Activated CD4-positive, alpha-beta T cell treated with anti-CD3 and anti-CD28 coated beads for 4 hours (primary cell): Measurements from ENCODE around the gene NUTM2D.
"Not testable (repeated sequence)": the region's sequence is repeated elsewhere in the genome, so short reads cannot be mapped to it uniquely, and the experiment has no call there.

Experiments
- DNase-seq, 2 donors: peaks; one replicate each; pipeline ENCODE4 v3.0.0-alpha.2; 2020

NUTM2D gene

DNA sequence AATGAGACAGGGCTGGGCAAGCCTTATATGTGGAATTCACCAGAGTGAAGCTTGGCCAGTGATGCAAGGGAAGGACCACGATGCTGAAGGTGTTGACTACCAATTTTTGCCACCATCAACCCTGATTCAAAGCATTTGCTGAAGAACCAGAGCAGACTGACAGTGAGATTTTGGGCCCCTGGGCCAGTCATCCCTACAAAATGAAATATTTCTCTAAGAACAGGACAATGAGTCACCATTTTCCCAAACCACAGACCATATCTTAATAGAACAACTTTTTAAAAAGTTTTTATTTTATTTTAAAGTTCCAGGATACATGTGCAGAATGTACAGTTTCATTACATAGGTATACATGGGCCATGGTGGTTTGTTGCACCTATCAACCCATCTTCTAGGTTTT lies 16.5 kb downstream of the NUTM2D start:
- DNase-seq = not testable (repeated sequence)

DNA sequence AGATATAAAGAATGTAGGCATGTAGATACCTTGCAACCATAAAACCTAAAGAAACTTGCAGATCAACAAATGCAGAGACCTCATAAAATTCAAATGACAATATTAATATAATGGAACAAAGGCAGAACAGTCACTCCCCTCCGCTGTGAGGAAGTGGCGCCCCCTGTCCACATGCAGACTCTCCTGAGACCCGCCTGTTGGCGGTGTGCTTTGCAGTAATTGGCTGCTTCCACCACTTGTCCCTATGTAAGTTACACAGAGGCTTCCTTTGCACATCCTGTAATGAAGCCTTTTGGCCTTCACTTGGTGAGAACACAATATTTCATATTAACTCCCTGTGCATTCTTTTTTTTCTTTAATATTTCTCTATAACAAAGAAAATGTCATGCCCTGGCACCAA lies 21.6 kb downstream of the NUTM2D start:
- not testable (repeated sequence) for DNase-seq

DNA sequence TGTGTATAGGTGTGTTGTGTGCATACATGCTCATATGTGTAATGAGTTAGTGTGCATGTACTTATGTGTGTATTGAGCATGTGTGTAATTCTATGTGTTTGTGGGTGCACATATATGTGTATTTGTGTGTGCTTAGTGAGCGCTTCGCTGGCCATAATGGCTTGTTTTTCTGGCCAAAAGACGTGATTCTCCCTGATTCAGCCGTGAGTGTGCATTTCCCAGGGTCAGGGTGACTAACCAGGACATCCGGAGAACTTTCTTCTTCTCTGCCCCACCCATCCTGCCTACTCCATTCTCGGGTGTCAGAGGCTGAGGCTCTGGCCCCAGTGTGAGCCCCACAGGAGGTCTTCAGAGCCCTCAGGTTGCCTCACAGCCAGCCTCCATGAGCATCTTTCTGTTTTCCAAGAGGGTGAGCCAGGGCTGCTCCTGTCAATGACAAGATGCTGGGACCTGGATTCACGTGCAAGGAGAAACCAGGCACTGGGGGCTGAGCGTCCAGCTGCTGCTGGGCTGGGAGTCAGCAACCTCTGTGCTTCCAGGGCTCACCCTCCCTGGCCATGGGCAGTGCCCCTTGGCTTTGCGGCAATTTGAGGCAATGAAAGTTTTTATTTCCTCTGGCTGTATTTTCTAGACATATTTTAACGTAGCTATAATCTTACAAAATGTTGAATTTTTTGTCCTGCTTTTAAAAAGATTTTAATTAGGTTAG lies 25.8 kb downstream of the NUTM2D start:
- DNase-seq = not testable (repeated sequence)

- not testable (repeated sequence) for DNase-seq
These were observed 26.7 kb downstream of the NUTM2D start for GRCh38 chr10:87384283-87384682.

- DNase-seq = not testable (repeated sequence)
These were observed 28.3 kb downstream of the NUTM2D start for GRCh38 chr10:87385762-87386360.

DNA sequence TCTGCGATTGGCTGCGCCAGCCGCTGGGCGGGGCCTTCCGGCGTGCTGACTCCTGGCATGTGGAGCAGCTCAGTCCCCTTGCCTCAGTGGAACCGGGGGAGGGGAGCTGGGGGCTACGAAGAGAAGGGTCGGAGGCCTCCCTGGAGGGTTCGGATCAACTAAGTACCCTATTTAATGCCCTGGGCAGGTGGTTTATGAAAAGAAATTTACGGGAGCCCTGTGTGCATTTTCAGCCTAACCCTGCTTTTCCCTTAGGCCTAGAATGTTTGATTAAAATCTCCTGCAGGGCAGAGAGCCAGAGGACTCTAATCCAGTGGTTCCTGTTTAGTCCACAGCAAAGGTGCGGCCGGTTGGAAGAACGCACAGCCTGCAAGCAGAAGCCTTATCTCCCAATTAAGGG lies 33.8 kb downstream of the NUTM2D start:
- not testable (repeated sequence) for DNase-seq

- not testable (repeated sequence) for DNase-seq
These were observed 38.7 kb downstream of the NUTM2D start for GRCh38 chr10:87396206-87396605.

GRCh38 chr10:87398436-87398835 lies 40.9 kb downstream of the NUTM2D start:
- not testable (repeated sequence) for DNase-seq

DNA sequence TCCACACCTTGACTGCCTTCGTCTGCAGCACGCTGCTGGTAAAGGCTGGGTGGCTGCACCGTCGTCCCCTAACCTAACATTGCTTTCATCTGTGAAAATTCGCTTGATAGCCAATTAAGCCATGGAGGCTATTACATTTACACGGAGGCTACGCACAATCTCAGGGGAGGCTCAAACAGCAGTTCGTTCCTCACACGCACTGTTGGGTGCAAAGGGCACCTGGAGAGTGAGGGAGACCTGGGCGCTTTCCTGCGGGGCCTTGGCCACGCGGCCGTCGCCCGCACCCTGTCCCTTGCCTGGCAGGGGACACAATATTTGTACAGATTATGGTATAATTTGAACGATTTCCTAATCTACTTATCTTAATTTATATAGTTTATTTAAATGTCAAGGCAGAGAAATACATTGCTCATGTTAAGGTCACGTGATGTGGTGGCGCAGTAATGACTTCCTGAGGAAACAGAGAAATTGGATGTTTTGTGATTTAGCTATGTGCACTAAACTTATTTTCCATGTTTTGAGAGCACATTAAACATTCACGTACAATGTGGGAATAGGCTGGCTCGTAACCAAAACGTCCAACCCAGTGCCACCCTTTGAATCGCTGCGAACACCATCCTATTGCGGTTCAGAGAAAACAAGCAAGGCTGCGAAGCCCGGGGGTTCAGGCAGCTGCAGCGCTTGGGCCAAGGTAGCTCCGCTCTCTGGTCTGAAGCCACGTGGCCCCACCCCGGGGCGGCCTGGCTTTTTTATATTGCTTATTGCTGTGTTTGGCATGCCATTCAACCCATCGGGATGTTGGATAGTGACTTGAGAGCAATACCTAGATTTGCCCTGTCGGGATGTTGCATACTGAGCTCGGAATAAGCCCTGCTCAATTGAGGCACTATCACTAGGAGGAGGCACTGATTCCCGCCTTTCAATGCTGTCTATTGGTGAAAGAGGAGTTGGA lies 50.2 kb downstream of the NUTM2D start:
- DNase-seq = not testable (repeated sequence)

DNA sequence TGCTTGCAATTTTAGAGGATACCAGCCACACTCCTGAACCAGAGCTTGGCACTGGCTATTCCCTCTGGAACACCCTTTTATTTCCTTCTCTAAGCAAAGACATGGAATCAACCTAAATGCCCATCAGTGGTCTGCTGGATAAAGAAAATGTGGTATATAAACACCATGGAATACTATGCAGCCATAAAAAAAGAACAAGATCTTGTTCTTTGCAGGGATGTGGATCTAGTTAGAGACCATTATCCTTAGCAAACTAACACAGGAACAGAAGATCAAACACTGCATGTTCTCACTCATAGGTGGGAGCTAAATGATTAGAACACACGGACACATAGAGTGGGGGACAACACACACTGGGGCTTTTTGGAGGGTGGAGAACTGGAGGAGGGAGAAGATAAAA lies 56.4 kb downstream of the NUTM2D start:
- not testable (repeated sequence) for DNase-seq
